ENCODE measurements around the gene COLQ.
"Not testable (repeated sequence)": the region's sequence is repeated elsewhere in the genome, so short reads cannot be mapped to it uniquely, and the experiment has no call there.

COLQ gene

GRCh38 chr3:15462451-15462850, 59.1 kb downstream of the COLQ start:
- Histone ChIP-seq H3K27me3 (no peaks in the 10 kb centered on the region), H3K4me1 (ENCODE audit: control insufficient read depth in 1 of 2, insufficient read depth in 1 of 2, low read depth in 1 of 2, low read length in 1 of 2) (peaks cover 30 to 31% of the 10 kb centered on the region in 2 experiments), H3K36me3 (no peaks in the 10 kb centered on the region), H3K9me3 (no peaks in the 10 kb centered on the region), H3K4me3 (ENCODE audit: low read depth in 1 of 2, low read length in 1 of 2) (no peak overlapping the region), H3K27ac (no peak overlapping the region)
- no peak for TF ChIP-seq CTCF (IDR thresholded peaks at IDR 0.05)

- Histone ChIP-seq H3K9me3 (no peaks in the 10 kb centered on the region), H3K4me1 (ENCODE audit: control insufficient read depth in 1 of 2, insufficient read depth in 1 of 2, low read depth in 1 of 2, low read length in 1 of 2) (peaks cover 30 to 31% of the 10 kb centered on the region in 2 experiments), H3K27ac (no peak overlapping the region), H3K4me3 (ENCODE audit: low read depth in 1 of 2, low read length in 1 of 2) (no peak overlapping the region), H3K27me3 (no peaks in the 10 kb centered on the region), H3K36me3 (no peaks in the 10 kb centered on the region)
- no peak for TF ChIP-seq CTCF (IDR thresholded peaks at IDR 0.05)
Observed at GRCh38 chr3:15460891-15461531, 60.5 kb downstream of the COLQ start.

GRCh38 chr3:15458212-15458780, 63.2 kb downstream of the COLQ start:
- Histone ChIP-seq H3K27me3 (no peaks in the 10 kb centered on the region), H3K4me3 (ENCODE audit: low read depth in 1 of 2, low read length in 1 of 2) (no peak overlapping the region), H3K36me3 (no peaks in the 10 kb centered on the region), H3K27ac (peak overlapping the region; percentile 71), H3K9me3 (no peaks in the 10 kb centered on the region), H3K4me1 (ENCODE audit: control insufficient read depth in 1 of 2, insufficient read depth in 1 of 2, low read depth in 1 of 2, low read length in 1 of 2) (peaks cover 30 to 31% of the 10 kb centered on the region in 2 experiments)
- no peak for TF ChIP-seq CTCF (IDR thresholded peaks at IDR 0.05)

GRCh38 chr3:15456915-15457314, 64.6 kb downstream of the COLQ start:
- H3K36me3 ChIP-seq; H3K27ac ChIP-seq; H3K9me3 ChIP-seq; H3K27me3 ChIP-seq; H3K4me3 ChIP-seq (ENCODE audit: low read depth in 1 of 2, low read length in 1 of 2): not testable (repeated sequence)
- peaks cover 30 to 31% of the 10 kb centered on the region in 2 experiments for H3K4me1 ChIP-seq (ENCODE audit: control insufficient read depth in 1 of 2, insufficient read depth in 1 of 2, low read depth in 1 of 2, low read length in 1 of 2)

- TF ChIP-seq CTCF (IDR thresholded peaks at IDR 0.05), result no peak
- no peak overlapping the region for H3K4me3 ChIP-seq (ENCODE audit: low read depth in 1 of 2, low read length in 1 of 2)
Observed at GRCh38 chr3:15456321-15456720, 65.2 kb downstream of the COLQ start.

GRCh38 chr3:15455756-15456155, 65.8 kb downstream of the COLQ start:
- Histone ChIP-seq H3K27me3 (no peaks in the 10 kb centered on the region), H3K36me3 (no peaks in the 10 kb centered on the region), H3K9me3 (no peaks in the 10 kb centered on the region), H3K4me1 (ENCODE audit: control insufficient read depth in 1 of 2, insufficient read depth in 1 of 2, low read depth in 1 of 2, low read length in 1 of 2) (peaks cover 21 to 22% of the 10 kb centered on the region in 2 experiments), H3K4me3 (ENCODE audit: low read depth in 1 of 2, low read length in 1 of 2) (no peak overlapping the region), H3K27ac (no peak overlapping the region)
- no peak for TF ChIP-seq CTCF (IDR thresholded peaks at IDR 0.05)

More at GRCh38 chr3:15456321-15456720, 65.2 kb downstream of the COLQ start:
- Histone ChIP-seq H3K4me1 (ENCODE audit: control insufficient read depth in 1 of 2, insufficient read depth in 1 of 2, low read depth in 1 of 2, low read length in 1 of 2) (peaks cover 27 to 28% of the 10 kb centered on the region in 2 experiments), H3K27me3 (no peaks in the 10 kb centered on the region), H3K9me3 (no peaks in the 10 kb centered on the region), H3K36me3 (no peaks in the 10 kb centered on the region), H3K27ac (no peak overlapping the region)

Measured in neutrophil (primary cell).